Ovary (tissue), 3 donors: Measurements from ENCODE around the gene CCDC80.

ENCODE experiments used
- CTCF ChIP-seq, 3 donors: fragments of 450-650 bp in 2 of 3; fragments of 200-600 bp in 1 of 3; IDR thresholded peaks; one replicate each; pipeline versions ENCODE4 v1.5.1 to v1.8.0; 2016 to 2022; ENCODE audit warnings: antibody characterized with exemption in 3 of 3, mild to moderate bottlenecking in 1 of 3
- POLR2A ChIP-seq: fragments of 450-650 bp; IDR thresholded peaks from one replicate; pipeline ENCODE4 v1.6.1; 2017; ENCODE audit warnings: antibody characterized with exemption, mild to moderate bottlenecking, moderate library complexity
- donor health status: DM: no; HTN: no; CAD: no.

GRCh38 chr3:112579232-112579631 lies 61.7 kb downstream of the CCDC80 start:
- TF ChIP-seq CTCF (IDR thresholded peaks at IDR 0.05) (no peak), POLR2A (no peak)
